A549 (cell line): ENCODE measurements around the gene HUNK.

ENCODE experiments used
- CHD2 ChIP-seq: fragments of 150-350 bp; IDR thresholded peaks from 2 replicates; pipeline ENCODE4 v1.6.1; 2014; ENCODE audit warnings: low read length; ENCODE audit not compliant: partially characterized antibody
- JUNB ChIP-seq: fragments of >200 bp; sonication (Bioruptor Twin); formaldehyde crosslinking; IDR thresholded peaks from 2 replicates; pipeline ENCODE4 v1.6.1; 2016
- TF ChIP-seq, protein P1 (sequence below): fragments of >200 bp; sonication (Bioruptor Twin); formaldehyde crosslinking; IDR thresholded peaks from 3 replicates; pipeline ENCODE4 v1.5.1; 2016

DNA sequence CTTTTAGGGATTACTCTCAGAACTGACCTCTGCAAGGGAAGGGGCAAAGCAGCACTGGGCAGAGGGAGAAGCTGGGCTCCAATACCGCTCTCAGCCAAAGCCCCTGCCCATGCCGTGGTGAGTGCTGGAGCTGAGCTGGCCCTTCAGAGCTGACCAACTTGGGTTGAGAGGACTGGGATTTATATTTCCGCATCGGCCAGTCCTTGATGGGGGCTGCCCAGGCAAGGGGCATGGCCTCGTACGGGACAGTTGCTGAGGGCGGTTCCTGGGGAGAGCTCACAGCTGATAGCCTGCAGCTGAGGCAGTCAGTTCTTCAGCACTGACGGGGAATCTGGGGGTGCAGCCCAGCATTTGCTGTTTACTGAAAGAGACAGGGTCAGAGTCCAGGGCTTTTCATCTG lies 8.0 kb downstream of the HUNK start:
- TF ChIP-seq, protein P1, sequence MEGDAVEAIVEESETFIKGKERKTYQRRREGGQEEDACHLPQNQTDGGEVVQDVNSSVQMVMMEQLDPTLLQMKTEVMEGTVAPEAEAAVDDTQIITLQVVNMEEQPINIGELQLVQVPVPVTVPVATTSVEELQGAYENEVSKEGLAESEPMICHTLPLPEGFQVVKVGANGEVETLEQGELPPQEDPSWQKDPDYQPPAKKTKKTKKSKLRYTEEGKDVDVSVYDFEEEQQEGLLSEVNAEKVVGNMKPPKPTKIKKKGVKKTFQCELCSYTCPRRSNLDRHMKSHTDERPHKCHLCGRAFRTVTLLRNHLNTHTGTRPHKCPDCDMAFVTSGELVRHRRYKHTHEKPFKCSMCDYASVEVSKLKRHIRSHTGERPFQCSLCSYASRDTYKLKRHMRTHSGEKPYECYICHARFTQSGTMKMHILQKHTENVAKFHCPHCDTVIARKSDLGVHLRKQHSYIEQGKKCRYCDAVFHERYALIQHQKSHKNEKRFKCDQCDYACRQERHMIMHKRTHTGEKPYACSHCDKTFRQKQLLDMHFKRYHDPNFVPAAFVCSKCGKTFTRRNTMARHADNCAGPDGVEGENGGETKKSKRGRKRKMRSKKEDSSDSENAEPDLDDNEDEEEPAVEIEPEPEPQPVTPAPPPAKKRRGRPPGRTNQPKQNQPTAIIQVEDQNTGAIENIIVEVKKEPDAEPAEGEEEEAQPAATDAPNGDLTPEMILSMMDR: no peak
- no peak for TF ChIP-seq JUNB
- no peak for TF ChIP-seq CHD2
